ENCODE results near the gene ELK1.
A peak's percentile ranks its signal among the peaks of the same experiment; 100 is the strongest.

Gene ELK1

DNA sequence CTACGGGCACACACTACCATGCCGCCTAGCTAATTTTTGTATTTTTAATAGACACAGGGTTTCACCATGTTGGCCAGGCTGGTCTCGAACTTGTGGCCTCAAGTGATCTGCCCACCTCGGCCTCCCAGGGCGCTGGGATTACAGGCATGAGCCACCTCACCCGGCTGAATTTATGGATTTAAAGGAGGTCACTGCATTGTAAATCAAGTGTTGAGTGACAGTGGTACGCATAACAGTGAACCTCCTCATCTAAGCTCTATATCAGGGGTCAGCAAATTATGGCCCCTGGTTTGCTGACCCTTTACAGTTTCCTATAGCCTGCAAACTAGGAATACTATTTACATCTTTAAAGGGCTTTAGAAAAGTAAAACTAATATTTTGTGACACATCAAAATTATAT, 11.2 kb upstream of the ELK1 start:
- Histone ChIP-seq H3K4me3 (replicated peaks; ENCODE audit: low read depth, low read length) (no peak overlapping the region), H3K36me3 (ENCODE audit: control insufficient read depth, insufficient read depth, low read length) (no peaks in the 10 kb centered on the region; the same call in 1 of the 2 replicates), H3K27me3 (replicated peaks; ENCODE audit: control insufficient read depth, insufficient read depth, low read length) (no peaks in the 10 kb centered on the region)
- no peak for DNase-seq (ENCODE audit: extremely low read depth, insufficient read length)
- TF ChIP-seq, protein P1, sequence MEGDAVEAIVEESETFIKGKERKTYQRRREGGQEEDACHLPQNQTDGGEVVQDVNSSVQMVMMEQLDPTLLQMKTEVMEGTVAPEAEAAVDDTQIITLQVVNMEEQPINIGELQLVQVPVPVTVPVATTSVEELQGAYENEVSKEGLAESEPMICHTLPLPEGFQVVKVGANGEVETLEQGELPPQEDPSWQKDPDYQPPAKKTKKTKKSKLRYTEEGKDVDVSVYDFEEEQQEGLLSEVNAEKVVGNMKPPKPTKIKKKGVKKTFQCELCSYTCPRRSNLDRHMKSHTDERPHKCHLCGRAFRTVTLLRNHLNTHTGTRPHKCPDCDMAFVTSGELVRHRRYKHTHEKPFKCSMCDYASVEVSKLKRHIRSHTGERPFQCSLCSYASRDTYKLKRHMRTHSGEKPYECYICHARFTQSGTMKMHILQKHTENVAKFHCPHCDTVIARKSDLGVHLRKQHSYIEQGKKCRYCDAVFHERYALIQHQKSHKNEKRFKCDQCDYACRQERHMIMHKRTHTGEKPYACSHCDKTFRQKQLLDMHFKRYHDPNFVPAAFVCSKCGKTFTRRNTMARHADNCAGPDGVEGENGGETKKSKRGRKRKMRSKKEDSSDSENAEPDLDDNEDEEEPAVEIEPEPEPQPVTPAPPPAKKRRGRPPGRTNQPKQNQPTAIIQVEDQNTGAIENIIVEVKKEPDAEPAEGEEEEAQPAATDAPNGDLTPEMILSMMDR (IDR thresholded peaks at IDR 0.05; ENCODE audit: insufficient read depth, low read length, poor library complexity, severe bottlenecking) = no peak

DNA sequence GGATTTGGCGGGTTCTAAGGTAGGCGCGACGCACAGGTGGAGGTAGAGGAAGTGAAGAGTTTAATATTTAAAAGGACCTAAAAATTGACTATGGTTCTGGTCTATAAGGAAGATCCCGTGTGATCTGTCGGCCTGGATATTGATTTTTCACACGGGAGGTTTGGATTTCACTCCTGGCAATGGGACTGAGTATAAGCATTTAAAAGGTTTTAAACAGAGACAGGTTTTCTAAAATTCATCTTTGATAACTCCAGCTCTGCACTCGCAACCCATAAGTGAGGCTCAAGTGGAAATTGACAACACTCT, 9.0 kb upstream of the ELK1 start:
- Histone ChIP-seq H3K27me3 (replicated peaks; ENCODE audit: control insufficient read depth, insufficient read depth, low read length) (no peaks in the 10 kb centered on the region), H3K36me3 (ENCODE audit: control insufficient read depth, insufficient read depth, low read length) (peaks cover 1% of the 10 kb centered on the region; the same call in 1 of the 2 replicates), H3K4me3 (replicated peaks; ENCODE audit: low read depth, low read length) (peak overlapping the region; percentile 50)
- TF ChIP-seq, protein P1 (IDR thresholded peaks at IDR 0.05; ENCODE audit: insufficient read depth, low read length, poor library complexity, severe bottlenecking) = no peak
- DNase-seq (ENCODE audit: extremely low read depth, insufficient read length) = no peak

DNA sequence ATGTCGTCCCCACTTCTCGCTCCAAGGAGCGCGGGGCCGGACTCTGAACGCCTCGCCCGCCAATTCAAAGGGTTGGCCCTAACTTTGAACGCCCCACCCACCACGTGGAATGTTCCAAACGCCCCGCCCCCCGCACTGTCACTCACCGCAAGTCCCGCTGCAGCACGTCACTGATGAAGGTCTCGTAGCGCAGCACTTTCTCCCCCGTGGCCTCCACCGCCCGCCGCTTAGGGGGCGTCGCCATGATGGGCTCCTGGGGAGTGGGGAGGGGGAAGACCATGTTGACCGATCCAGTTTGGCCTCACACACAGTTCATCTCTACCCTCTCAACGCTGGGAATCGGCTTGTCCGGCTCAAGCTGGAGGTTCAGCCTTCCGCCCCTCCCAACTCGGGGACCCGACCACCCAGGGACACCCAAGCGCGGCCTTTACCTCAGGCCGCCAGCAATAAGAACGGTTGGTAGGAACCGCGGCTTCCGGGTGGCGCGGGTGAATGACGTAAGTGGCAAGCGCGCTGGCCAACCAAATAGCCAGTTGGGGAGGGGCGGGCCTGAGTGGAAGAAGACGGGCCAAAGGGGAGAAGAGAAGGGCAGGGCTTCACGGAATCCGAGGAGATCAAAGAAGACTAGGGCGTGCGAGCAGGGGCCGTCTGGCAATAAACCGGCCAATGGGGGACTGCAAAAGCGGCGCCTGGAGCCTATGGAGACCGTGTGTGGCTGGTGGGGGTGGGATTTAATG, 8.5 kb upstream of the ELK1 start, which contains the start of gene UXT:
TSS of gene UXT (minus strand) at position 497 of the 737 bp plus-strand sequence. CDS start at position 244, 253 bp downstream.
- TF ChIP-seq, protein P1 (IDR thresholded peaks at IDR 0.05; ENCODE audit: insufficient read depth, low read length, poor library complexity, severe bottlenecking) = no peak
- peak; percentile 93 for DNase-seq (ENCODE audit: extremely low read depth, insufficient read length)
- Histone ChIP-seq H3K27me3 (replicated peaks; ENCODE audit: control insufficient read depth, insufficient read depth, low read length) (no peaks in the 10 kb centered on the region), H3K4me3 (replicated peaks; ENCODE audit: low read depth, low read length) (peak within 1 kb of the TSS; percentile 76), H3K36me3 (ENCODE audit: control insufficient read depth, insufficient read depth, low read length) (peaks cover 1% of the 10 kb centered on the region; the same call in 1 of the 2 replicates)

DNA sequence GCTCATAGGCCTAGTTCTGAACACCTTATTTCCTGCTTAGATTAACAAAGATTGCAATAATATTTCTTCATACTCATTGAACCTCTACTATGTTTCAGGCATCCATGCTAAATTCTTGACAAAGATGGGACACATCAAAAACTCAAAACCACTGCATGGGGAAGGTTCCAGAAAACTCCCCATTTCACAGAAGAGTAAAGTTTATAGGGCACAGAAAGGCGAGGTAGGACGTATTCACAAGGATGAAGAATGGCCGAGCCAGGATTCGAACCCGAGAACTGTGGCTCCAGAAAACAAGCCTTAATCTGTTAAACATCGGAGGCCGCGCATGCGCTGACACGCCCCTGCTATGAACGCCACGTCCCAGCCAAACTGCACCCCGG, 7.9 kb upstream of the ELK1 start:
- H3K27me3 ChIP-seq (replicated peaks; ENCODE audit: control insufficient read depth, insufficient read depth, low read length) = no peaks in the 10 kb centered on the region

DNA sequence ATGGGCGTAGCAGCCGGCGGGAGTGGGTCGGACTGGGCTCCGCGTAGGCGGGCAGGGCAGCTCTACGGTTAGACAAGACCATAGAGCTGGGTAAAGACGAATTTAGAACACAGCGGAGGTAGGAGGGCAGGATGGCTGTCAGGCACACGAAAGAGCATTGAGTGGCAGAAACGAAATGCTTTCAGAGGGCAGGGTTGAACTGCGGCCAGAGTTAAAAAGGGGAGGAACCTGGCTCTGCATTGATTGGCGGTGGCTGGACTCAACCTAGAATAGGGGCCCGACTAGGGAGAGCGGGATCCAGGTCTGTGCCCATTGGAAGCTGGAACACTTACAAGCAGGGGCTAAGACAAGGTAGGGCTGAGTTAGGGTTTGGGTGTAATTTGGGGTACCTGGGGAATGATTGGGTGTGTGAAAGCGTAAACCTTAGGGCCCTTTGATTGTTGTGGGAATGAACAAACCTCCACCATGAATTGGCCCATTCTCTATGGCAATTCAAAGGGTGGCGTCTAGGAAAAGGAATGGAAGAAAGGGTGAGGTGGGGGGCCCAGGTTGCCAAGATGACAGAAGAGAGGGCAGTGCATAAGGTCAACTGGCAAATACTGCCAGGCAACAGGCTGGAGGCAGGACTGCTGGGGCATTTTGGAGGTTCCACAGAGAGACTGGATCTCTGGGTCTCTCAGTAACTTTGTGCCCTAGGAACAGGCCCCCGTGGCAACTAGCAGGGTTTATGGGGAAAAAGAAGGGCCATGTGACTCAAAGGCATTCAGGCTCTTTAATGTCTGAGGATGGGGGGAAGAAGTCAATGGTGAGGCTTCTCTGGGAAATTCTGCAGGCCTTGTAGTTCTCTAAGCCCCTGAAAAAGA, 911 bp upstream of the ELK1 start:
- Histone ChIP-seq H3K27me3 (replicated peaks; ENCODE audit: control insufficient read depth, insufficient read depth, low read length) (no peaks in the 10 kb centered on the region), H3K36me3 (ENCODE audit: control insufficient read depth, insufficient read depth, low read length) (peaks cover 1% of the 10 kb centered on the region; the same call in 1 of the 2 replicates), H3K4me3 (replicated peaks; ENCODE audit: low read depth, low read length) (peak overlapping the region; percentile 37)
- DNase-seq (ENCODE audit: extremely low read depth, insufficient read length) = no peak
- TF ChIP-seq, protein P1 (IDR thresholded peaks at IDR 0.05; ENCODE audit: insufficient read depth, low read length, poor library complexity, severe bottlenecking) = no peak

More for the DNA sequence above, 7.9 kb upstream of the ELK1 start:
- peak overlapping the region; percentile 53 for H3K4me3 ChIP-seq (replicated peaks; ENCODE audit: low read depth, low read length)
- TF ChIP-seq, protein P1 (IDR thresholded peaks at IDR 0.05; ENCODE audit: insufficient read depth, low read length, poor library complexity, severe bottlenecking) = no peak
- DNase-seq (ENCODE audit: extremely low read depth, insufficient read length) = no peak
- peaks cover 1% of the 10 kb centered on the region; the same call in 1 of the 2 replicates for H3K36me3 ChIP-seq (ENCODE audit: control insufficient read depth, insufficient read depth, low read length)
